GM19395 (cell line): Measurements from ENCODE around the gene STX1A.
"Not testable (repeated sequence)": the region's sequence is repeated elsewhere in the genome, so short reads cannot be mapped to it uniquely, and the experiment has no call there.

Source experiments
- ATAC-seq: cut with Tn5 transposase; IDR thresholded peaks from one replicate; pipeline ENCODE4 v1.9.1; 2021; ENCODE audit warnings: mild to moderate bottlenecking, moderate library complexity; ENCODE audit not compliant: unreplicated experiment

STX1A gene

DNA sequence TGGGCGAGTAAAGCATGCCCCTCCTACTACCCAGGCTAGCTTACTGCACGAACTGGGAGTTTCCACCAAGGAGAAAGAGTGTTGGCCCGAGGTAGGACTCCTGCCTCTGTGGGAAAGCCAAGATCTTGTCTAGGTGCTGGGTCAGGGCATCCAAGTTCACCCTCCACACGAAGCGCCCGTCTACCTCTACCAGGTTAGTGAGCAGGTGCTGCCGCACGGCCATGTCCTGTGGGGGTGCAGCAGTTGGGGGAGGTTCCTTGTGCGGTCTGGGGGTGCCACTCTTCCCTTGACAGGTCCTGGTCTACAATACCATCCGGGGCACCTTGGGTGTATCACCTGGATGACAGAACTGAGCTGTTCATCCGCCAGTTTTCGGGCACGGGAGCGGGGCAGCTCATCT, 17.4 kb upstream of the STX1A start:
- ATAC-seq: no peak

DNA sequence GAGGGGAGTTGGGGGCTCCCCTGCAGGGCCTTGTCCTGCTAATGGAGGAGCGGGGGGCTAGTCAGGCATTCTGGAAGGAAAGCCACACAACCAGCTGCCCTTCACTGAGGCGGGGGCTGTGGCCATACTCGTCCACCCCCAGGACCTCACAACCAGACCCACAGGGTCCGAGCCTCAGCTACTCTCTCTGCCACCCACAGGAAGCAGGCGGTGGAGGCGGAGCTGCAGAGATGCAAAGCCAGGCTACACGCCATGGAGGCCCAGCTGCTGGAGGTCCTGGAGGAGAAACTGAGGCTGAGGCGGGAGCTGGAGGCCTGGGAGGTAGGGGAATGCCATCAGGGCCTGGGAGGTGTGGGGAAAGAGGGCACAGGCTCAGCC, 16.0 kb upstream of the STX1A start:
- no peak for ATAC-seq

DNA sequence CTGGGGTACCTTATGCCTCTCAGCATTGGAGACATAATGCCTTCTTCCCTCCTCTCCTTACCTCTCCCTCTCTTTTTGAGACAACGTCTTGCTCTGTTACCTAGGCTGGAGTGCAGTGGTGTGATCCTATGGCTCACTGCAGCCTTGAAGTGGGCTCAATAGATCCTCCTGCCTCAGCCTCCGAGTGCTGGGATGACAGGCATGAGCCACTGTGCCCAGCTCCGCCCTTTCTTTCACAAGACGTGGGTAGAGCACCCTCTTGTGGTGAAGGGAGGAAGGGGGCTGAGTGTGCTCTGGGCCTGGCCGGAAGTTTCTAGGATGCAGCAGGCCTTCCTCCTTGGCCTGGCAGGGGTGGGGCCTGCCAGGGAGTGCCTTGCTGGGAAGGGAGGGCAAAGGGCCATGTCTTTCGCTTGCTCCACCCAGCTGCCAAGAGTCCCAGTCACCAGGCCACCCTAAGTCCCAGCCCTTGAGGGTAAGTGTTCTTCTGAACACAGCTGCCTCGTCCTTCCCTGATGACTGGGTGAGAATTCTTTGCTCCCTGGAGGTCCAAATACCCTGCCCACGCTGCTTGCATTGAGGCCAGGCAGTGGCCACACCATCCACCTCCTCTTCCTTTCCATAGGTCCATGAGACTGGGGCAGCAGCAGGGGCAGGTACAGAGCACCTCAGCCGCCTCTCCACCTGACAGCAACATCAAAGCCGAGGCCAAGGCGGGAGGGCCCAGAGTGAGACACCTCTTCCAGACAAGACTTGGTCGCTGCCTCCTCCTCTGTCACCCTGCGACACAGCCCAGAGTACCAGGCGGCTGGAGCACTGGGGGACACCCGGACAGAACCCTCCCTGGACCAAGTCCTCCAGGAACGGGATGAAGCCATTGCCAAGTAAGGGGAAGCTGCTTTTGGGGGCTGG, 15.4 kb upstream of the STX1A start:
- ATAC-seq: peak; percentile 47

DNA sequence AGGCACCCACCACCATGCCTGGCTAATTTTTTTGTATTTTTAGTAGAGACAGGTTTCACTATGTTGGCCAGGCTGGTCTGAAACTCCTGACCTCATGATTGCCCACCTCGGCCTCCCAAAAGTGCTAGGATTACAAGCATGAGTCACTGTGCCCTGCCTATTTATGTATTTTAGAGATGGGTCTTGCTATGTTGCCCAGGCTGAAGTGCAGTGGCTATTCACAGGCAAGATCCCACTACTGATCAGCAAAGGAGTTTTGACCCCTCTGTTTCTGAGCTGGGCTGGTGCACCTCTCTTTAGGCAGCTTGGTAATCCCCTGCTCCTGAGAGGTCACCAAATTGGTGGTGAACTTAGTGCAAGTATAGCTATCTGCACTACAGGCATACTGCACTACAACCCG, 12.9 kb upstream of the STX1A start:
- no peak for ATAC-seq

DNA sequence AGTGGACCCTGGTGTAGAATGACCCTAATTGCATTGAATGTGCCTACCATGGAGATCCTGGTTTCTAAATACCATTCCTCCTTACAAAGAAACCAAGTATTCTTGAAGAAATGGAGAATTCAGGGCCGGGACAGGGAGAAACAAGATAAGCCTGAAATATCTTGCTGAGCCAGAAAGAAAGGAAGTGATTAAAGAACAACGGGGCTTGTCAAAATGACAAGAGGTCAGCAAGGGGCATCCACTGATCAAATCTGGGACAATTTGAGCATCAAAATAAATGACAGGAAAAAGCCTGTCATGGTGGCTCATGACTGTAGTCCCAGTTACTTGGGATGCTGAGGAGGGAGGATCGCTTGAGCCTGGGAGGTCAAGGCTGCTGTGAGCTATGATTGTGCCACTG, 11.0 kb upstream of the STX1A start:
- no peak for ATAC-seq

DNA sequence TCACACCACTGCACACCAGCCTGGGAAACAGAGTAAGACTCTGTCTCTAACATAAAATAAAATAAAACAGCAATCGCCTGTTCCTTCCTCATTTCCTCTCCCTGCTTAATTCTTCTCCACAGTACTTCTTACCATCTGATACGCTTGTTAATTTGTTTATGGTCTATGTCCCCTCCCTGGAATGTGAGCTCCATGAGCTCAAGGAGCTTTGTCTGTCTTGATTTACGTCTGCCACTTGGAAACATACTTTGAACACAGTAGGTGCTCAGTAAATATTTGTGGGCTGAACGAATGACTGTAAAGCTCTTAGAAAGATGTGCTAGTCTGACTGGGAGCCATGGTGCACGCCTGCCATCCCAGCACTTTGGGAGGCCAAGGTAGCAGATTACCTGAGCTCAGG, 9.1 kb upstream of the STX1A start:
- no peak for ATAC-seq

DNA sequence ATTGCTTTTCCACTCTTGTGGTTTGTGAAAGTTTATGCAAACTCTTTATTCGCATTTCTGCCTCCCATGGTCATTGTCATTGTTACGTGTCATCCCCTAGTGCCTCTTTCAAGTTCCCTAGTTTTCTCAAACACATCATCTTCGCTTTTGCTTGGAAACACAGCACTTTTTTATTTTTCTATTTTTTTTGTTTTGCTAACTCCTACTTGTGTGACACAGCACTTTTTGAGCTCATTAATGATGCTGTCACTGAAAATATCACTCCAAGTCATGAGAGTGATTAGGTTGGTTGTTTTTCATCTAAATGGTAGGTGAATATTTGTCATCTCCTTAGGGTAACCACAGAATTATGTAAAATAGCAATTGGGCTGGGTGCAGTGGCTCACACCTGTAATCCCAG, 8.5 kb upstream of the STX1A start:
- no peak for ATAC-seq

DNA sequence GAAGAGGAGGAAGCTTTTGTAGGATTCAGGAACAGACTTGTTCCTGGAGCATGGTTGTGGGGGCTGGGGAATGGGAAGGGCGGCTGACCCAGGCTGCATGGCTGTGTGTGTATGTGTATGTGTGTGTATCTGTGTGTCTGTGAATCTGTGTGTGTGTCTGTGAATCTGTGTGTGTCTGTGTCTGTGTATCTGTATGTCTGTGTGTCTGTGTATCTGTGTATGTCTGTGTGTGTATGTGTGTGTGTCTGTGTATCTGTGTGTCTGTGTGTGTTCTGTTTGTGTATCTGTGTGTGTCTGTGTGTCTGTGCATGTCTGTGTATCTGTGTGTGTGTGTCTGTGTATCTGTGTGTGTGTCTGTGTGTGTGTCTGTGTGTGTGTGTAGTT, 6.6 kb upstream of the STX1A start:
- ATAC-seq: no peak

DNA sequence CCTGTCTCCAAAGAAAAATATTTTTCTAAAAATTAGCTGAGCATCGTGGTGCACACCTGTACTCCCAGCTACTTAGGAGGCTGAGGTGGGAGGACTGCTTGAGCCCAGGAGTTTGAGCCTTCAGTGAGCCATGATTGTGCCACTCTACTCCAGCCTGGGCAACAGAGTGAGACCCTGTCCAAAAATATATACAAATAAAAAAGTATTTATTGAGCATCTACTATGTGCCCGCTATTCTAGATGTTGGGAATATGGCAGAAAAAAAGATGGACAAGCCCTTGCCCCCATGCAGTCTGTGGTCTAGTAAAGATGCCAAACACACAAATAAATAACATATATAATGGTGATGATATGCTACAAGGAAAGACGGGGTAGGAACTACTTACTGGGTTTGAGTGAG, 4.3 kb upstream of the STX1A start:
- ATAC-seq: no peak

DNA sequence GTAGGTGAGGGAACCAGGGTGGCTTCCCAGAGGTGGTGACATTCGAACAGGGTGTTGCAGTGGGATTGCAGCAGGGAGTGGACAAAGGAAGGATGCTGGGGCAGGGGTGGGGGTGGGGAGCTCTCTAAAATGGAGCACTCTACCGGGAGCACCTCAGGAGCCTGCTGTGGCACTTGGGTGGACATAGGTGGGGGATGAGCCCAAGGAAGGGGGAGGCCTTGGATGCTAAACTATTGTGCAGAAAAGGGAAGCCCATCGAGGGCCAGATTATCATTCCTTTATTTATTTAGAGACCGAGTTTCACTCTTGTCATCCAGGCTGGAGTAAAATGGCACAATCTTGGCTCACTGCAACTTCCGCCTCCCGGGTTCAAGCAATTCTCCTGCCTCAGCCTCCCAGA, 3.3 kb upstream of the STX1A start:
- no peak for ATAC-seq

DNA sequence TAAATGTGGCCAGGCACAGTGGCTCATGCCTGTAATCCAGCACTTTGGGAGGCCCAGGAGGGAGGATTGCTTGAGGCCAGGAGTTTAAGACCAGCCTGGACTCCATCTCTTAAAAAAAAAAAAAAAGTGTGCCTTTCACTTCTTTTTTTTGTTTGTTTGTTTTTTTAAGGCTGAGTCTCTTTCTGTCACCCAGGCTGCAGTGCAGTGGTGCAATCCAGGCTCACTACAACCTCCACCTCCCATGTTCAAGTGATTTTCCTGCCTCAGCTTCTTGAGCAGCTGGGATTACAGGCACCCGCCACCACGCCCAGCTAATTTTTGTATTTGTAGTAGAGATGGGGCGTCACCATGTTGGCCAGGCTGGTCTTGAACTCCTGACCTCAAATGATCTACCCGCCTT, 2.7 kb upstream of the STX1A start:
- not testable (repeated sequence) for ATAC-seq

DNA sequence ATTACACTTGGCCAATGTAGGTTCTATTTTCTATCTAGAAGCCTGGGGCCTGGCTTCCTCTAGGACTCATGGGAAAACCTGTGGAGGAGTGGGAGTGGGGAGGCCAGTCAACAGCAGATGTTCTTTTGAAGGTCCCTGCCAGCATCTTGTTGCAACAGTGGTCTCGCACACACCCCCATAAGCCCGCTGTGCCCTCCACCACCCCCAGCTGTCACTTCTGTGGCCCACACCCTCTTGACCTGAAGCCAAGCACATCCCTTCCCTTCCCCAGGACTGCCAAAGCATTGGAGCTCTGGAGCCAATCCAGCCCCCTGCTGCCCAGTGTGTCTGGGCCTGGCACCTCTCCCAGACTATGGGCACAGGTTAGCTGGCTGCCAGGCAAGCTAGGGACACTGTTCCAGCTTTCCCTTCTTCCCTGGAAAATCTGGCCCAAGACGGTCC, 1.9 kb upstream of the STX1A start:
- ATAC-seq: no peak

DNA sequence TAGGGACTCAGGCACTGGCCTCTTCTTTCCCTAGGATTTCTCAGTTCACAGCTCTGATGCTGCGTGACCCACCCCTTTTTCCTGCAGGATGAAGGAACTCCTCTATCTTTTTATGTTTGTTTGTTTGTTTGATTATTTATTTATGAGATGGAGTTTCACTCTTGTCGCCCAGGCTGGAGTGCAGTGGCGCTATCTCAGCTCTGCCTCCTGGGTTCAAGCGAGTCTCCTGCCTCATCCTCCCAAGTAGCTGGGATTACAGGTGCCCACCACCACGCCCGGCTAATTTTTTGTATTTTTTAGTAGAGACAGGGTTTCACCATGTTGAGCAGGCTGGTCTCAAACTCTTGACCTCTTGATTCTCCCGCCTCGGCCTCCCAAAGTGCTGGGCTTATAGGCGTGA, 974 bp upstream of the STX1A start:
- ATAC-seq: not testable (repeated sequence)

DNA sequence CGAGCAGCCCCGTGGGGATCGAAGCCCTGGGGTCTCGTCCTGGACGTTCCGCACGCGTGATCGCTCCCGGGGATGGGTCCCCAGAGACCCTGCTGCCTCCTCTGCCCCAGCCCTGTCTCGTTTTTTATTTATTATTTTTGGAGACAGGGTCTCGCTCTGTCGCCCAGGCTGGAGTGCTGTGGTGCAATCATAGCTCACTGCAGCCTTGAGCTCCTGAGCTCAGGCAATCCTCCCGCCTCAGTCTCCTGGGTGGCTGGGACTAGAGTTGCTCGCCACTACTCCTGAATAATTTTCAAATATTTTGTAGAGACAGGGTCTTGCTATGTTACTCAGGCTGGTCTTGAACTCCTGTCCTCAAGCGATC, 319 bp upstream of the STX1A start:
- ATAC-seq: peak; percentile 8

DNA sequence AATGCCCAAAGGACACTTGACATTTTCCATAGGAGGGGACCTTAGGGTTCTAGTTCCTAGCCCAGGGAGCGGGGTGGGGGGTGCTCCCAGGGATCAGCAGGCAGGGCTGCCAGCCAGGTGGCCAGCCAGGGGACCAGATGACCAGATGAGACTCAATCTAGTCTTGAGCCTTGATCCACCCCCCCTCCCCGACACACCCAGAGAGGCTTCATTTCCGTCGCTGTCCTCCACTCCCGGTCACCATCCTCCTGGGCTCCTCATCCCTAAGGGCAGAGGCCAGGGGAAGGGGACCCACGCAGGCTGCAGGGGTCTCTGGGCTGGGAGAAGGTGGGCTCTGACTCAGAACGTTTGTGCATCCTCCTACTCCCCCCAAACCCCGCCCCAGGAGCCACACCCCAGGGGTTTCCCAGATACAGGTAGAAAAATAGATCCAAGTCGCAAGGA, 1.0 kb downstream of the STX1A start:
- no peak for ATAC-seq

DNA sequence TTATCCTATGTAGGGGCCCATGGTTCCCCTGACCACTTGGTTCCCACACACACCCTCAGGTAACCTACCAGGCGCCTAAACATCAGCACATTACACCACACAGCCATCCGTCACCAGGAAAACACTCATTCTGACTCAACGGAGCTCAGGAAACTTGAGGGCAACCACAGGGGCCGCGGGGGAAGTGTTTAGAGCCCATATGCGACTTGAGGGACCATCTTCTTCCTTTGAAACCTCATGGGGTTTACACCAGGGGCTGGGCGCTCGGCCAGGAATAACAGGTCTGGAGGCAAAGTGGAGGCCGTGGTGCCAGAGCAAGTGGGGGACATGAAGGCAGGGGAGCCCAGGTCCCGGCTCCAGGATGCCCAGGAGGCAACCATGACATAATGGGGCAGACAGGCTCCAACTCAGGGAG, 1.5 kb downstream of the STX1A start:
- no peak for ATAC-seq

DNA sequence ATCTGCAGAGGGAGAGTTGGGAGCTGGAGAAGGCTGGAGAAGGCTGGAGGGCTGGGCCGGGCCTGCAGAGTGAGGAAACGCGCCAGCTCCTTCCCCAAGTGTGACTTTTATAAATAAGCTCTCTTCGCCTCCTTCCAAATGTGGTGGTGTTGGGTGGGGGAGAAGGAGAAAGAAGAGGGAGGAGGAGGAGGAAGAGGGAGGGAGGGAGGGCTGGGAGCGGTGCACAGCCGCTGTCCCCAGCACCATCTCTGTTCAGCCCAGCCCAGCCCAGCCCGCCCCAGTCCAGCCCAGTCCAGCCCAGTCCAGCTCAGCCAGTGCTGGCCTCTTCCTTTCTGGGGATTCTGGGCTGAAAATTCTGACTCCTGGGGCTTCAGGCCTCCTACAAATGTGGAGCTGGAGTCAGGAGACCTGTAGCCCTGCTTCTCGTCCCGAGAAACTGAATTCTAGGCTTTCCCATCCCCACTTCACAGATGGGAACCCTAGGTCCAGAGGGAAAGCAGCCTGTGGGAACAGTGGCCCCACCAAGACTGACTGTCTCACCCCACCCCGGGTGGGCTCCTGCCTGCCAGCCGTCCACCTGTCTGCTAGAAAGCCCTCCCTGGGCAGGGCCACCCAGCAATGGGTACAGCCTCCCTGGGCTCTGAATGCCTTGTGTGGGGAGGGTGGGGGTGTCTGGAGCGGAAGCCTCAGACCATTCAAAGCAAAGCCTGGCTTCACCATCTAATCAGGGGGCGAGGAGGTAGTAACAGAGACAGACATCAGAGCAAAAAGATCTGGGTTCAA, 2.3 kb downstream of the STX1A start:
- ATAC-seq: no peak

DNA sequence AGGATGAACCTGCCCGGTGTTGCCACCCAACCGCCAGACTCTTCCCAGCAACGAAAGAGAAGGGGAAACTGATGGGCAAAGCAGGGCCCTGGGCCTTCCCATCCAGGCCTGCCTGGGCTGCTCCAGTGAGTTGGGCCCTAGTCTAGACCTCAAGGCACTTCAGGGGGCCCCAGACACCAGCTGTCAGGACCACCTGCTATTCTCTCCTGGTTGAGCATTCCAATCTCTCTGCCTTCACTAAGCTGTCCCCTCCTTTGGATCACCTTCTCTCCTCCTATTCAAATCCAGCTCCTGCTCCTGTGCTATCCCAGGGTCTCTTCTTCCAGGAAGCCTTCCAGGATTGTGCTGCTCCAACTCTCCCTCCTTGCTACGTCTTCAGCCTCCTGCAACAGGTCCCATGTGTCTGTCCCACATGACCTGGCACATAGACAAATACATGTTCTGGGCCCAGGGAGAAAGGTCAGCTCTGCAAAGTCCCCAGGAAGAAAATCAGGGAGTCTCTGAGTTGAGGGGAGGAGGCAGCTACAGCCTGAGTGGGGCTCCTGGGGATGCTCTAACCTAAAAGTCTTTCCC, 3.1 kb downstream of the STX1A start:
- no peak for ATAC-seq

DNA sequence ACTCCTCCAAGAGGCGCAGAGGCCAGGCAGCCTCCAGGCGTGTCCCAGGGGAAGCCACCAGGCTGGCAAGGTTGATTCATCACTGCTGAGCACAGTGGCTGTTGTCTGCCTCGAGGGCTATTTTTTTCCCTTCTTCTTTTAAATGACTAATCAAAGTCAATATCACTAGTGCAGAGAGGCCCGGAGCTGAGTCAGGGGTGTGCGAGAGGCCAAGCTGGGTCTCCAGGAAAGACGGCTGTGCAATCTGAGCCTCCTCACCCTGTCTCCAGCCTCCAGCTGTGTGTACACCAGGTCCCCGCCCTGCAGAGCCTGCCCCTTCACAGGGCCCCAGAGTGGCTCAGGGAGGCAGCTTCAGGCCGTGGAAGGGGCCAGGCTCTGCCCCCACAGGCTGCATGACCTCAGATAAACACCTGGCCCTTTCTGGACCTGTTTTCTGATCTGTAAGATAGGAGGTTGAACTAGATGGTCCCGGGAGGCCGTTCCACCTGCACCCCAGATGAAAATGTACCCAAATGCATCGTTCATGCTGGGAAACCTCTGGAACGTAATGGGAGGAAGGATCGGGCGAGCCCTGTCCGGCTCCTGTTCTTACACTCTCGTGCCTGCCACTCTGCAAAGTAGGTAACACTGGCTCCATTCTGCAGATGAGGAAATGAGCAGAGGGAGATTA, 3.7 kb downstream of the STX1A start:
- ATAC-seq: no peak

DNA sequence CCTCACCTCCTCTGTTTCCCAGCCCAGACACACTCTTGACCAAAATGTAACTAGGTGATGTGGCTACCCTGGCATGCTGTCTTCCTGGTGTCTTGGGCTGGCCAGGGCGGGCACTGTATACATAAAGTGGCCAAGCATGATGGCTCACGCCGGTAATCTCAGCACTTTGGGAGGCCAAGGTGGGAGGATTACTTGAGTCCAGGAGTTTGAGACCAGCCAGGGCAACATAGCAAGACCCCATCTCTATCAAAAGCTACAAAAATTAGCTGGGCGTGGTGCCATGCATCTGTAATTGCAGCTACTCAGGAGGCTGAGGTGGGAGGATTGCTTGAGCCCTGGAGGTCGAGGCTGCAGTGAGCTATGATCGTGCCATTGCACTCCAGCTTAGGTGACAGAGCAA, 6.2 kb downstream of the STX1A start:
- not testable (repeated sequence) for ATAC-seq

DNA sequence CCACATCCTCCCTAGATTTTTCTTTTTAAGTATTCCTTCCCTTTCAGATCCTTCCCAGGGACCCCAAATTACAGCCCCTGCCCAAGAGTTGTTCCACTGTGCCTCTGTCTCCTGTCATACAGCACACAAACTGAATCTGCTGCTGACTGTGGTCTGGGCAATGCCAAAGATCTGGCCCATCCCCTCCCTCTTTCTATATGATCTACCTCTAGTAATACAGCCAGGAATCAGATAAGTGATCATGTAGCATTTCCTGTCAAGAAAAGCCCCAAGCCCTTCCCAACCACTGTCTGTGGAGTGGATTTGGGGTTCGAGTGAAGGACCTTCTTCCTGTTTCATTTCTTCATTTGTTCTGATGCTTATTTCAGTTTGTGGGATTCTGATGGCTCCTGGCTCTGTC, 6.7 kb downstream of the STX1A start:
- ATAC-seq: no peak
